NCI-H1930 (cell line): Measurements from ENCODE around the gene CCDC157.

Experiments
- DNase-seq, 2 experiments: peaks; one replicate each; lab custom pipeline; 2025; lab: John Stamatoyannopoulos, UW

CCDC157 gene

DNA sequence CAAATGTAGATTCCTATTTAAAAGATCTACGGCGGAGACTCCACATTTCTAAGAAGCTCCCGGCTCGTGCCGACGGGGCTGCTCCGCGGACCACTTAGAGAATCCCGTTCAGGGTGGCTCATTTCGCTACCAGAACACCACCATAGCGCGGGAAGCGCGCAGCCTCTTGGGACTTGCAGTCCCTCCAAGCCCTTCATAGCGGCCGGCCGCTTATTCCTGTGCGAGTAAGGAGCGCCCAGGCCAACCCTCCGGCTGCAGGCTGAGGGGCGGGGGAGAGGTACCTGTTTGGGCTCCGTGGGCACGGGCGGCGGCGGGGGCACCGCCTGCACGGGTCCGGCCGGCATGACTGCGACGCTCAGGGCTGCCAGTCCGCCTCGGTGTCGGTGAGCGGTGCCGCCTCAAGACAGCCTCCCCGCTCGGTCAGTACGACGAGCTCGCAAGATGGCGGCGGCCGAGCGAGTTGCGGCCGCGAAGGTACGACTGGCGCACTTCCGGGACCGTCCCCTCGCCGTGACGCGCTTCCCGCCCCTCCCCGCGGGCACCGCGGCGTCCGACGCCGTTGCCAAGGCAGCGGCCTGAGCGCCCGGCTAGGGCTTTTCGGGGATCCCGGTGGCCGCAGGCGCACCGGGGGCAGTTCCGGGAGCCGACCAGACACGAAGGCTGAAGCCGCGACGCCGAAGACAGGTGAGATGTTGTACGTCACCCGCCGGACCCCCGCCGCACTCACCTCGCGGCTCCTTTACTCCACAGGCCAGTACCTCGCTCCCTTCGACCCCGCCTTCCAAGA is at the start of gene CCDC157, which contains the start of gene SF3A1:
Gene CCDC157, plus strand, starts transcription at position 559 of the 787 bp plus-strand sequence. CDS start 8,994 bp downstream, outside the sequence.
Gene SF3A1, minus strand, starts transcription at position 446 of the 787 bp plus-strand sequence. Its CDS starts 102 bp downstream, at position 344.
- DNase-seq = peak; percentile 77 to 81

DNA sequence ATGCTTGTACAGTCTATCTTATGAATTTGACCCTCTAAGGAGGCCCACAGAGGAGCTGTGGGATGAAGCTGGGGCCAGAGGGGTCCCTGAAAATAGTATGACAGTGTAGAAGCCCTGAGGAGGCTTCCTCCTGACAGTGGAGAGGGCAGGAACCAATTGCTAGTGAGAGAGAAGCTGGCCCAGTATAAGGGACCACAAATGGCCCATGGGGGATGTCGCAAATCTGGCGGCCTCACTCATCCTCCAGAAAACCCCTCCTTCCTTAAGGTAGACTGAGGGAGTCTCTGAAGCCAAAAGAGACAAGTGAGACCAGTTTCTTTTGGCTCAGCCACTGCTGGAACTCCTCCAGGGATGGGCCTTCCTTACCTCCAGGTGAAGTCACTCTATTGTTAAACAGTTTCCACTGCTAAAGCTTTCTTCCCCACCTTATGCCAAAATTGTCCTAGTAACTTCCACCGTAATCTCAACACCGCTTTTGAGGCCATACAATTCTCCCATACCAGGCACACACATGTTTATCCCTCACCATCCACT is 49.7 kb upstream of the CCDC157 start:
- no peak for DNase-seq

DNA sequence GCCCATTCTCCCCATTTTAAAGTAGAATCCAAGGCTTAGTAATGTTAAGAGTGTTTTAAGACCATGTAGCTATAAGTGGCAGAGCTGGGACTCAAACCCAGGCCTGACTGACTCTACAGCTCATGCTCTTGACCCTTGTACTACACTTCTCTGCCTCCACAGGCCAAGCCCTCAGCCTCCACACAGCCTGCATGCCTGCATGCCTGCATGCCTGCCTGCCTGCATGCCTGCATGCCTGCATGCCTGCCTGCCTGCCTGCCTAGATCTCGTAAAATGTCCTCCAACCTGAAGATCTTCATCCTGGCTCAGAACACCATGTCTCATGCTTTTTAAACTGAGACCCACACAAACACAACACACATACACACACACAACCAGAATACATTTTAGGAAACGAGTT is 48.7 kb upstream of the CCDC157 start:
- no peak for DNase-seq

- DNase-seq = no peak
Measured at GRCh38 chr22:30308518-30309230, 48.1 kb upstream of the CCDC157 start.

- DNase-seq = no peak
Measured at GRCh38 chr22:30309951-30310741, 46.7 kb upstream of the CCDC157 start.

DNA sequence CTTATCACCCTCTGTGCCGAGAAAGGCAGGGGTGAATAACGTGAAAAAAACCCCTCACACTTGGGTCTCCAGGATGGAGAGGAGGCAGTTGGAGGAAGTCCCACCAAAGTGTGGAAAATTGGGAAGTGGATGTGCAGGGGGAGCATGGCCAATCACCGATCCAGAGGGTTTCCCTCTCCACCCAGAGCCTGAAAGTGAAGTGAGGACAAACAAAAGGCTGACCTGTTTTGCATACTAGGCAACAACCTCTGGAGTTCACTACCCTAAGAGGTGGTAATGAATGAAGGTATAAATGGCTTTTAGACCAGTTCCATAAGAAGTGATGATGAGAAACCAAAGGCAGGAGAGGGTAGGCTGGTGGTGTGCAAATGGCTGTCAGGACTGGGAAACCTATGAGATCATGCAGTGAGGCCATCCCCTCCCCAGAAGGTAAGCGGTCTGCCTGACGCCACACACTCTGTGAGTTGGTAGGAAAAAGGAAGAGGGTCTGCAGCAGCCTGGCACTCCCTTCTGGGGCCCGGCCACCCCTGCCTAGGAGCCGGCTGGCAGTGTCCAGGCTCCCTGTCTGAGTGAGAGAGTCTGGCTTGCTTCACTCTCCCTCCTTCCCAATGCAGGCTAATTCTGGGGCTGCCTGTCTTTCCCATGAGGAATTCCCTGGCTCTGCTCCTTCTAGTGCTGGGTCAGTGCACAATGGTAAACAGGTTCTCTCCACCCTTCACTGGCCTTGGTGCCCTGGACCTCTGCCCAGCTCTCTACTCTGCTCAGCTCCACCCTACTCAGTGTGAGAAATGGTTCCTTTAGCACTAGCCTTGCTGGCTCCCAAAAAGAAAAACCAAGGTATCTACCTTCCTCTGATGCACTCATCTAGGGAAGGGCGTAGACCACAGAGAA is 45.7 kb upstream of the CCDC157 start:
- DNase-seq = no peak

- no peak for DNase-seq
Measured at GRCh38 chr22:30312053-30312452, 44.8 kb upstream of the CCDC157 start.

DNA sequence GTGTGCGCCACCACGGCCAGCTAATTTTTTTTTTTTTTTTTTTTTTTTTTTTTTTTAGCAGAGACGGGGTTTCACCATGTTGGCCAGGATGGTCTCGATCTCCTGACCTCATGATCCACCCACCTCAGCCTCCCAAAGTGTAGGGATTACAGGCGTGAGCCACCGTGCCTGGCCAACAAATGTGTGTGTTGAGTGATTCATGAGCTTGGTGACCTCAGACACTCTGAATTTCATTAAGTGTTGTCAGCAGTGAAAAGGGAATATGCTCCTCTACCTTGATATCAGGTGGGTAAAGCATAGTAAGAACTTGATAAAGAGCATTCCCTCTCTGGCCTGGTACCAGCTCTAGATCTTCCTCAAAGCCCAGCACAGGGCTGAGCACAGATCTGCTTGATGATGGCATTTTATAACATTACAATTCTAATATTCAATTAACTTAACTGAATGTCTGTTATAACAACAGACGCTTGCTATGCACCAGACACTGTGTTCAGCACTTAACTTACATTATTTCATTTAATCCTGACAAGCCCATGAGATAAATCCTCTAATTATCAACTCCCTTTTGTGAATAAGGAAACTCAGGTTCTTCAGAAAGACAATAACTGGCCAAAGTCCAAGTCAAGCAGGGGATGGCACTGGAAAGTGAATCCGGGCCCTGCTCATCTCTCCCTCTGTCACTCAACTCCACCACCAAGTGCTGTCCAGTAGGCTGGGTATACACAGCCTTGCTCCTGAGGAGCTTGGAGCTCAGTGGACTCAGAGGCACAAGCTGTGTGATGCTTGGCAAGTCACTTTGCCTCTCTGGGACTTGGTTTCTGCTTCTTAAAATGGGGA is 43.1 kb upstream of the CCDC157 start:
- DNase-seq = no peak

DNA sequence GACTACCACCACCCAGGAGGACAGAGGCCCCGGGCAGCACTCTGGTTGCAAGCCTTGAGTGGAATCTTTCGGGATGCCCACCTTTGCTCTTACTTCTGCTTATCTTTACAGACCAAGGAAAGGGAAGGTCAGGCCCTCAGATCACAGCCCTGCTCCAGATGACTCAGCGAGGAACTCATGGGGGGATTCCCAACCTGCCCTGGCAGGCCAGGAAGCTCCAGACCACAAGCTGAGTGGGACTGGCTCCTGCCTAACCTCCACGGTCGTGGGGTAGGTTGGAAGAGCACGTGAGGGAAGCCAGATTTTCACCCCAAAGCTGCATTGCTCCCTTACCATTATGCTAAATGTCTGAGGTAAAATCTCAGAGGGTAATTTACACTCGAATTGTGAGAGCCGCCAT is 41.9 kb upstream of the CCDC157 start:
- no peak for DNase-seq

GRCh38 chr22:30315962-30316576 is 40.7 kb upstream of the CCDC157 start:
- DNase-seq = no peak

DNA sequence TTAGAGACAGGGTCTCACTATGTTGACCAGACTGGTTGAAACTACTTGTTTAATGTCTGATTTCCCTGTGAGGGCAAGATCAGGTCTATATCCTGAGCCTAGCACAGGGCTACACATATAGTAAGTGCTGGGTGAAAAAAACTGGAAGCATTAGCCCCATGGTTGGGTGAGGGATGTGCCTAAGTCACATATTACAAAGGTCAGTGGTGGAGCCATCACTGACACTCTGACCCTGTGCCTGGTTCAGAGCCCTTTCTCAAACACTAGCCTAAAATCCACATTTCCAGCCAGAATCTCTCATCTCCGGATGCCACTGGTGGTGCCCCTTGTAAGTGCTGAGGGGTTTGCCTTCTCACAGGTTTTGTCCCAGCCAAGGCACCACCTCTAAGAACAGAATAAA is 39.0 kb upstream of the CCDC157 start:
- no peak for DNase-seq

DNA sequence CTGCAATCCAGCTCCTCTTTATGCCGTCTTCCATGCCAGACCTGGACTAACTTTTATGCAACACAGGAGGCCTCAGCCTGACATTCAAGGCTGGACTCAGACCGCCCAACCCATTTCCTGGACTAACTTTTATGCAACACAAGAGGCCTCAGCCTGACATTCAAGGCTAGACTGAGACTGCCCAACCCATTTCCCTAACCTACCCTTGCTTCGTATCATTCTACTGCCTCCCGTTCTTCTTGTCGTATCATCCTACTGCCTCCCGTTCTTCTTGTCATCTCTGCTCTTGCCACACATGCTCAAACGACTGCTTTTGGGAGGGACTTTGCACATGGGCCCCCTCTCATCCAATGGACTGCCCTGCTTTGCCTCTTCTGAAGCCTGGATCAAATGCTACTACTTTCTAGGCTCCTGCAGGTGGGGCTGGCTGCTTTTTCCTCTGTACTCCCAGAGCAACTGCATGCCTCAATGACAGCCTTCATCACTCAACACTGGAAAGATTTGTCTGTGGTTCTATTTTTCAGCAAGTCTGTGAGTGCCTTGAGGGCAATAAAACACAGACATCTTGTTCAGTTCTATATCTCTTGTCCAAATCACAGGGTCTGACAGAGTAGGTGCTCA is 37.9 kb upstream of the CCDC157 start:
- DNase-seq = no peak

DNA sequence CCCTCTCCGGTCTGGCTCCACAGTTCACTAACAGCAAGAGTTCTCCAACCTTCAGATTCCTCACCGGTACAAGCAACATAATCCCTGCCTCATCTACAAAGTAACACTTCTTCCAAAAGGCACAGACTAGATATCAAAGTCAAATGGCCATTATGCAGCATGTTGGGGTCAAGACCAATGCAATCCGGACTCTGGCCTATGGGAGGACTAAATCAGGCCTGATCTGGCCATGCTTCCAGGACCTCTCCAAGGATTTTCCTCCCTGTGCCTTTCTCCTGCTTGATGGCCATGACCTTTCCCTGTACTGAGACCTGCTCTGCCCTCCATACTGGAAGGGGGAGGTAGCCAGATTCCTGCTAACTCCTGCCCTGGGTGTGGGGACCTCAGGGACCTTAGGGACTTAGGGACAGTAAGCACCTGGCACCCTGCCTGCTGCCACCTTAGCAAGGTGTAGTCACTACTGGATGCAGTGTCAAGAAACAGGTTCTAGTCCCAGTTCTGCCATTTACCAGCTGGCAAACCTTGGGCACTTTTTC is 36.7 kb upstream of the CCDC157 start:
- DNase-seq = no peak

DNA sequence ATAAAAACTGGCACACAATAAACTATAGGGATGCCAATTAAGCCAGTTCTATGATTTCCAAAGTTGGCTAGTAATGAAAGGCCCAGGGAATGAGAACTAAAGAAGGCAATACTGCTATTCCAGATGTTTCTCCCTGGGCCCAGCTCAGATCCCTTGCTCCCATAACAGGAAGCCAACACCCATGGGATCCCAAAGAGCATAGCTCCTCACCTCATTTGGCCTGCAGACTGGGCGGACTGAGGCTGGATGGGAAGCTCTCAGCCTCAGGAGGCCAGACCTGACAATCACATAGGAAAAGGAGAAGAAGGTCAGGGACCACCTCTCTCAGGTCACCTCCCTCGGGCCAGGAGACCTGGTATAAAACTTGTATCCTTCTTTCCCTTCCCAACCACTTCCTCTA is 35.3 kb upstream of the CCDC157 start:
- no peak for DNase-seq

- no peak for DNase-seq
Measured at GRCh38 chr22:30323246-30323645, 33.6 kb upstream of the CCDC157 start.

- no peak for DNase-seq
Measured at GRCh38 chr22:30324014-30324730, 32.6 kb upstream of the CCDC157 start.

DNA sequence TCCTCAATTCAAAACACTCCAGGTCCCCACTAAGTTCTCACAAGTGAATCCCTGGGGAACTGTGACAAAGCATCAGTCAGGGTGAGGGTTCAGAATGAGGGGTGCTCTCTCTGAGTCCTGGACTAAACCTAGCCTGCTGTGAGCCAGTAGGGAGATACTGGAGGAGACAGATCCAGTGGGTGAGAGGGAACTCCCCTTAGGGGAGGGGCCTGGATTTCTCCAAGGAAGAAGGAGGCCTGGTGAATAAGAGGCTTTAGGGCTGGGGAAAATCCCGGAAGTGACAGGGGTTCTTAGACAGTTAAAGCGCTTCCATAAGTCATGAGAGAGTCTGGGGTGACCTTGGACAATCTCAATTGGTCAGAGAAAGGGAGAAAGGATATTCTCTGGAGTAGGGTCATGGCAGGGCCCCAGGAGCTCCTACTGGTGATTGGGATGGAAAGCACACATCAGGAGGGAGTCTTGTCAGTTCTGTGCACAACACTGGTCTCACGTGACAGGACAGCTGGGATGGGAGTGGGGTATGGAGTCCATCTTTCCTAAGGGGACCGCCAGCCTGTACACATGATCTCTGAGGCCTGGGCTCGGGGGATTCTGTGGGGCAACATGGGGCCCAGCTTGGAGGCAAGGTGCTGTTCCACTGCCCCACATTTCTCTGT is 31.6 kb upstream of the CCDC157 start:
- no peak for DNase-seq

GRCh38 chr22:30325724-30326254 is 31.0 kb upstream of the CCDC157 start:
- DNase-seq = no peak
